Gastroesophageal sphincter (tissue), 4 donors: Measurements from ENCODE around the gene SYNGR2. TPM values are rescaled to one million over a fixed set of nuclear protein-coding genes. Genes with fewer than 3 reads are reported as not detected.

Experiments
- ATAC-seq: fragments of 150-250 bp; one replicate; pipeline ENCODE4 v1.9.1; 2016; ENCODE audit warnings: mild to moderate bottlenecking, moderate library complexity
- H3K27ac ChIP-seq, 4 donors: fragments of 200-600 bp; sonication (generic) in 3 of 4; 1 replicate in 3 of 4; 2 replicates in 1 of 4; pipeline ENCODE4 v1.5.1; 2016 to 2019
- H3K27me3 ChIP-seq: fragments of 200-600 bp; sonication (generic); one replicate; pipeline ENCODE4 v1.5.1; 2019
- H3K36me3 ChIP-seq, 2 donors: fragments of 200-600 bp; sonication (generic); one replicate each; pipeline ENCODE4 v1.5.1; 2019; ENCODE audit warnings: control low read depth in 1 of 2
- H3K4me1 ChIP-seq, 3 donors: fragments of 200-600 bp; sonication (generic); 1 replicate in 2 of 3; 2 replicates in 1 of 3; pipeline ENCODE4 v1.5.1; 2016 to 2019; ENCODE audit warnings: control low read depth in 2 of 3
- H3K4me3 ChIP-seq, 2 donors: fragments of 200-600 bp; sonication (generic); one replicate each; pipeline ENCODE4 v1.5.1; 2019; ENCODE audit warnings: mild to moderate bottlenecking in 1 of 2, moderate library complexity in 1 of 2
- H3K9me3 ChIP-seq, 3 donors: fragments of 200-600 bp; sonication (generic); one replicate each; pipeline ENCODE4 v1.5.1; 2017 to 2019; ENCODE audit warnings: control low read depth in 2 of 3
- EP300 ChIP-seq: sonication (generic); formaldehyde crosslinking; IDR thresholded peaks from one replicate; pipeline ENCODE4 v1.6.1; 2017; ENCODE audit warnings: antibody characterized with exemption, mild to moderate bottlenecking
- POLR2A ChIP-seq, 2 donors: fragments of 450-650 bp; IDR thresholded peaks; one replicate each; pipeline ENCODE4 v1.6.1; 2017; ENCODE audit warnings: antibody characterized with exemption in 2 of 2, mild to moderate bottlenecking in 2 of 2, moderate library complexity in 1 of 2
- POLR2AphosphoS5 ChIP-seq: sonication (generic); formaldehyde crosslinking; IDR thresholded peaks from one replicate; pipeline ENCODE4 v1.6.1; 2017; ENCODE audit warnings: antibody characterized with exemption
- WGBS, 2 donors: methylation state at CpG; one replicate each; pipeline ENCODE4 v1.1.5; 2018; ENCODE audit warnings: low coverage in 1 of 2; 5-methylcytosine and 5-hydroxymethylcytosine counted together
- total RNA-seq, 4 donors: library from RNA; depleted of rRNA; stranded (reverse); fragments of >200 nt; gene quantifications; one replicate each; pipeline ENCODE4 v1.1.0, GENCODE V29; 2016
- TF ChIP-seq, protein P1 (sequence below), 4 experiments: fragments of 200-600 bp in 2 of 4; fragments of 450-650 bp in 2 of 4; sonication (generic) in 1 of 4; IDR thresholded peaks; one replicate each; pipeline ENCODE4 v1.5.1; 2017 to 2019; ENCODE audit warnings: antibody characterized with exemption in 4 of 4, mild to moderate bottlenecking in 2 of 4, moderate library complexity in 2 of 4

SYNGR2 gene
- total RNA-seq, 4 donors from 2014 or later, result 49.9 to 151 (median 81.2) TPM

DNA sequence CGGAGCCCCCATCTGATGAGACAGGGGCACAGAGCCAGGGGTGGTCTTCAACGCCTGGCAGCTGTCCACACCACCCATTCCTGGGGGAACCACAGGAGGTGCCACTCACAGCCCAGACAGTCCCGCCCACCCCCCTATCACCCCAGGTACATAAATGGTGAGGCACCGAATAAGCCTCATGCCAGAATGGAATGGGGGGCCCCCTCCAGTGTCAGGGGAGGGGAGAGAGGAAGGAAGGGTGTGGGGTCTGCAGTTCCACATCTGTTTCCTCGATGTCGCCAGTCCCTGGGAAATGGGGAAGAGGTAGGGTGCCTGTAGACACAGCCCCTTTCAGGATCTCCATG lies 41.5 kb upstream of the SYNGR2 start:
- WGBS, 2 donors, result 31% methylated on average over 2 of the region's 6 CpGs; no CpG with 5 or more reads in 1 of the 2 donors
- Histone ChIP-seq H3K4me1 (peaks cover 0 to 79% (median 28%) of the 10 kb centered on the region in 3 donors), H3K27me3 (peaks cover 52% of the 10 kb centered on the region), H3K27ac (peak overlapping the region in 3 of 4 donors; percentile 77 to 81 (median 81)), H3K4me3 (peak overlapping the region in 1 of 2 donors; percentile 71), H3K36me3 (peaks cover 0 to 41% of the 10 kb centered on the region in 2 donors), H3K9me3 (no peaks in the 10 kb centered on the region)
- TF ChIP-seq POLR2A (IDR thresholded peaks at IDR 0.05), result no peak
- TF ChIP-seq, protein P1, sequence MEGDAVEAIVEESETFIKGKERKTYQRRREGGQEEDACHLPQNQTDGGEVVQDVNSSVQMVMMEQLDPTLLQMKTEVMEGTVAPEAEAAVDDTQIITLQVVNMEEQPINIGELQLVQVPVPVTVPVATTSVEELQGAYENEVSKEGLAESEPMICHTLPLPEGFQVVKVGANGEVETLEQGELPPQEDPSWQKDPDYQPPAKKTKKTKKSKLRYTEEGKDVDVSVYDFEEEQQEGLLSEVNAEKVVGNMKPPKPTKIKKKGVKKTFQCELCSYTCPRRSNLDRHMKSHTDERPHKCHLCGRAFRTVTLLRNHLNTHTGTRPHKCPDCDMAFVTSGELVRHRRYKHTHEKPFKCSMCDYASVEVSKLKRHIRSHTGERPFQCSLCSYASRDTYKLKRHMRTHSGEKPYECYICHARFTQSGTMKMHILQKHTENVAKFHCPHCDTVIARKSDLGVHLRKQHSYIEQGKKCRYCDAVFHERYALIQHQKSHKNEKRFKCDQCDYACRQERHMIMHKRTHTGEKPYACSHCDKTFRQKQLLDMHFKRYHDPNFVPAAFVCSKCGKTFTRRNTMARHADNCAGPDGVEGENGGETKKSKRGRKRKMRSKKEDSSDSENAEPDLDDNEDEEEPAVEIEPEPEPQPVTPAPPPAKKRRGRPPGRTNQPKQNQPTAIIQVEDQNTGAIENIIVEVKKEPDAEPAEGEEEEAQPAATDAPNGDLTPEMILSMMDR (IDR thresholded peaks at IDR 0.05), result no peak
- TF ChIP-seq POLR2AphosphoS5, result no peak
- ATAC-seq, result no peak

DNA sequence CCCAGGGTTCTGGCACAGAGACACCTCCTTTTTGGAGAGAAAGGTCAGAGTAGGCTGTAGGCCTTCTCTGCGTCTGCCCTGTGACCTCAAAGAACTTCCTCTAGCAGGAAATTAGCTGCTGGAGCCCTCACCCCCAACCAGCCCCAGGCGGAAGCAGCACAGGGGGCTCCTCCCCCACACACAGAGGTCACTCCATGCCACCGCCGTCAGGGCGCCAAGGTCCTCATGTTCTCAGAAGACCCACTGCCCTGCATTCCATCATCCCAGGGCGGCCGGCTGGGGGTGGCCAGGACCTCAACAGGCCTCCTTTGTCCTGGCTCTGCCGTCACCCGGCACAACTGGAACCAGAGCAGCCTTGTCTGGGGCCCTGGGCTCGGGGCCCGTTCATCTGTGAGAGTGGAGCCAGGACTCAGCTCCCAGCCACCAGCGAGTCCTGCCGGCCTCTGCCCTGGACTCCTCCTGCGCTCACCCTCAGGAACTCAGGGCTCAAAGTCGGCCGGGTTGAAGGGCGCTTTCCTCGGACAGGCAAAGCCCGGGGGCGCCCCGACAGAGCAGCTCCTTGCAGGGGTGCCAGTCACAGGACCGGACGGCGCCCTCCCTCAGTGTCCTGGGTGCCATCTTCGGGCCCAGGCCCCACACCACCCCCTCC lies 41.0 kb upstream of the SYNGR2 start:
- ATAC-seq, result peak; percentile 45

DNA sequence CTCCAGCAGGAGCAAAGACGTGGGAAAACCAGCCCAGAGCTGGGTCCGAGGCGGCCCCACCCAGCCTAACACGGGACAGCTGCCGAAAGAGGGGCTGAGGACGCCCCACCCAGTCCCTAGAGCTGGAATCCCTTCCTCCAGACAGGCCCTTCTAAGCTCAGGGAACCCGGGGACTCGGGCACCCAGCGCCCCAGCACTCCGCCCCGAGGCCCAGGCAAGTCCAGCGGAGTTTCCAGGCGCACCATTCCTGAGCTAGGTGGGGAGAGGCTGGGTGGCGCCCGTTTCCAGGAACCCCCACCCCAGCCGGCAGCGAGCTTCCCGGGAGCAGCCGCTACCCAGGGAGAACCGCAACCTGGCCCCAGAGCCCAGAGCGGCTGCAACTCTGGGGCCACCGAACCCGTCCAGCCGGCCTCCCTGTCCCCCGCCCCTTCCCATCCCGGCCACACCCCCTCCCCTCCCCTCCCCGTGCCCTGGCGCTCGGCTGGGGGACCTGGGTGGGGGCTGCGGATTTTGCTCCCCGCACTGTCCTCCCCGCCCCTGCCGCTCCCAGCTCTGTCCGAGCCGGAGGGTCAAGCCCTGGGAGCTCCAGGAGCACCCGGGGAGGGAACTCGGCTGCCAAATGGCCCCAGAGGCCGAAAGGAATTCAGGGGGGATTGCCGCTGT lies 40.4 kb upstream of the SYNGR2 start:
- WGBS, 2 donors, result no CpG with 5 or more reads among the region's 39 CpGs
- Histone ChIP-seq H3K27ac (peak overlapping the region; percentile 21 to 81 (median 79)), H3K9me3 (no peaks in the 10 kb centered on the region), H3K4me3 (peak overlapping the region; percentile 42 to 71), H3K36me3 (peaks cover 0 to 29% of the 10 kb centered on the region in 2 donors), H3K27me3 (peaks cover 63% of the 10 kb centered on the region), H3K4me1 (peaks cover 0 to 88% (median 34%) of the 10 kb centered on the region in 3 donors)
- TF ChIP-seq EP300, result no peak
- no peak for TF ChIP-seq POLR2A (IDR thresholded peaks at IDR 0.05)
- TF ChIP-seq, protein P1 (IDR thresholded peaks at IDR 0.05), result no peak
- no peak for TF ChIP-seq POLR2AphosphoS5
- ATAC-seq, result peak; percentile 14

More for the DNA sequence above, 41.0 kb upstream of the SYNGR2 start:
- Histone ChIP-seq H3K9me3 (no peaks in the 10 kb centered on the region), H3K27ac (peak overlapping the region; percentile 21 to 81 (median 79)), H3K36me3 (peaks cover 0 to 36% of the 10 kb centered on the region in 2 donors), H3K4me3 (peak overlapping the region; percentile 42 to 71), H3K4me1 (peaks cover 0 to 84% (median 33%) of the 10 kb centered on the region in 3 donors), H3K27me3 (peaks cover 57% of the 10 kb centered on the region)
- TF ChIP-seq POLR2A (IDR thresholded peaks at IDR 0.05), result peak; percentile 25 to 33
- TF ChIP-seq POLR2AphosphoS5, result peak; percentile 48
- TF ChIP-seq, protein P1 (IDR thresholded peaks at IDR 0.05), result no peak
- WGBS, 2 donors, result no CpG with 5 or more reads among the region's 25 CpGs

DNA sequence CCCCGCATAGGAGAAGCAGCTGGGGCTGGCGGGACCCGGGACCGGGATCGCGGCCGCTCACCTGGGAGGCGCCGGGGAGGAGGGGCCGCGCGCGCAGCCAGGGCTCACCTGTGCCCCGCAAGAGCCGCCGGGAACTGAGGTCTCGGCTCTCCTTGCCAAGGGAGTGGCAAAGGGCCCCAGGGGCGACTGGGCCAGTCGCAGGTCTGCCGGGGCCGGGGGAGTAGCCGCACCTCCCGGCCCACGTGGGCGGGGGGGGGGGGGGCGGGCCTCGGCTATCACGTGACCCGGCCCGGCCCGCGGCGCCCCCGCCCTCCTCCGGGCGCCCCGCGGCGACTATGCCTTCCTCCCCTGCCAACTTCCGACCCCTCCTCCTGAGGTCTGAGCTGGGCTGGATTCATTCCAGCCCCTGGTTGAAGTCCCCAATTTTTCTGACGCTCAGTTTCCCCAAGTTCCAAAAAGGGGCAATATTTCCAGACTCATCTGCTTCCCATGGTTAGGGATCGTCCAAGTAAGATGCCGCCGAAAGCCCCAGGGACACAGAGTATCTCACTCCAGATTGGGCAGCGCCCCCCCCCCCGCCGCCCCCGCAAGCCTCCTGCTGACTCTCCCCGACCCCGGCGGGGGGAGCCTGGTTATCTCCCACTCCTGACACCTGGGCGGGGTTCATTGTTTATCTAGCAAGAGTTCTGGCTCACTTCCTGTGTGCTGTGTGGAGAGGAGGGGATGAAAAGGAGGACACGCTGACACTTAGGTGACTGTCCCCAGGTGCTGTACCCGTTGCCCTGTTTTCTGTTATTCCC lies 39.6 kb upstream of the SYNGR2 start, which contains the start of gene TMC6:
TMC6 (minus strand) TSS at position 205 of the 800 bp plus-strand sequence. CDS start 1,923 bp downstream, outside the sequence.
- Histone ChIP-seq H3K27me3 (peaks cover 64% of the 10 kb centered on the region), H3K4me3 (peak within 1 kb of the TSS; percentile 42 to 71), H3K27ac (peak within 1 kb of the TSS; percentile 21 to 81 (median 79)), H3K36me3 (peaks cover 0 to 22% of the 10 kb centered on the region in 2 donors), H3K4me1 (peaks cover 0 to 88% (median 34%) of the 10 kb centered on the region in 3 donors), H3K9me3 (no peaks in the 10 kb centered on the region)
- peak; percentile 4 for ATAC-seq
- 3 to 59% methylated on average over 3 to 12 of the region's 54 CpGs for WGBS, 2 donors
- TF ChIP-seq POLR2AphosphoS5, result no peak
- no peak for TF ChIP-seq EP300
- TF ChIP-seq, protein P1 (IDR thresholded peaks at IDR 0.05), result no peak
- peak; percentile 31 to 39 for TF ChIP-seq POLR2A (IDR thresholded peaks at IDR 0.05)
